WTC11 (cell line): ENCODE results near the gene ARHGEF10L.

ENCODE experiments used
- CBFB ChIP-seq: sonication (generic); formaldehyde crosslinking; IDR thresholded peaks from 2 replicates; pipeline ENCODE4 v1.8.1; 2022; ENCODE audit warnings: mild to moderate bottlenecking, low read depth, missing genetic modification reagents
- CTCF ChIP-seq: fragments of 200-600 bp; IDR thresholded peaks from 2 replicates; pipeline ENCODE4 v1.8.0; 2022; ENCODE audit warnings: antibody characterized with exemption
- ETV6 ChIP-seq: sonication (generic); formaldehyde crosslinking; IDR thresholded peaks from 2 replicates; pipeline ENCODE4 v1.8.1; 2022; ENCODE audit warnings: mild to moderate bottlenecking, missing genetic modification reagents

- TF ChIP-seq CBFB (no peak), CTCF (no peak), ETV6 (no peak)
These were observed 194.2 kb downstream of the ARHGEF10L start for GRCh38 chr1:17733661-17734060.
